Kidney glomerular epithelial cell (primary cell): ENCODE measurements around the gene TNRC18.
"Not testable (repeated sequence)": the region's sequence is repeated elsewhere in the genome, so short reads cannot be mapped to it uniquely, and the experiment has no call there.

ENCODE experiments used
- DNase-seq: peaks from one replicate; lab custom pipeline; 2025; lab: John Stamatoyannopoulos, UW

TNRC18 gene

GRCh38 chr7:5315761-5316160 is 107.9 kb downstream of the TNRC18 start:
- DNase-seq, result no peak

GRCh38 chr7:5314864-5315263 is 108.8 kb downstream of the TNRC18 start:
- no peak for DNase-seq

GRCh38 chr7:5313076-5313885 is 110.4 kb downstream of the TNRC18 start:
- DNase-seq, result not testable (repeated sequence)

GRCh38 chr7:5312276-5313070 is 111.2 kb downstream of the TNRC18 start:
- not testable (repeated sequence) for DNase-seq

GRCh38 chr7:5310822-5311405 is 112.7 kb downstream of the TNRC18 start:
- DNase-seq, result no peak

GRCh38 chr7:5309146-5309545 is 114.5 kb downstream of the TNRC18 start:
- DNase-seq, result no peak

GRCh38 chr7:5307221-5308142 is 116.2 kb downstream of the TNRC18 start:
- not testable (repeated sequence) for DNase-seq

GRCh38 chr7:5305050-5305449 is 118.6 kb downstream of the TNRC18 start:
- not testable (repeated sequence) for DNase-seq

- no peak for DNase-seq
Measured at GRCh38 chr7:5303591-5304505, 119.8 kb downstream of the TNRC18 start.

- DNase-seq, result no peak
Measured at GRCh38 chr7:5303061-5303460, 120.6 kb downstream of the TNRC18 start.

- DNase-seq, result no peak
Measured at GRCh38 chr7:5302577-5302976, 121.1 kb downstream of the TNRC18 start.

GRCh38 chr7:5300366-5300765 is 123.3 kb downstream of the TNRC18 start:
- no peak for DNase-seq

- DNase-seq, result no peak
Measured at GRCh38 chr7:5296611-5297226, 126.9 kb downstream of the TNRC18 start.

GRCh38 chr7:5296015-5296610 is 127.5 kb downstream of the TNRC18 start:
- no peak for DNase-seq

- DNase-seq, result no peak
Measured at GRCh38 chr7:5295039-5296014, 128.3 kb downstream of the TNRC18 start.

- DNase-seq, result no peak
Measured at GRCh38 chr7:5294169-5294987, 129.3 kb downstream of the TNRC18 start.

- not testable (repeated sequence) for DNase-seq
Measured at GRCh38 chr7:5291711-5292335, 131.8 kb downstream of the TNRC18 start.
